IgD-negative memory B cell (primary cell): ENCODE measurements around the gene NHEJ1. TPM values are rescaled to one million over a fixed set of nuclear protein-coding genes. Genes with fewer than 3 reads are reported as not detected.

Experiments used
- H3K27ac Mint-ChIP-seq, 3 donors: one replicate each; pipeline ENCODE4 v1.8.0; 2020 to 2022; ENCODE audit warnings: mild to moderate bottlenecking in 3 of 3, mixed read lengths in 3 of 3, moderate library complexity in 1 of 3
- H3K27me3 Mint-ChIP-seq: one replicate; pipeline ENCODE4 v1.8.0; 2021; ENCODE audit warnings: mixed read lengths
- H3K36me3 Mint-ChIP-seq: one replicate; pipeline ENCODE4 v1.8.0; 2020; ENCODE audit warnings: mild to moderate bottlenecking, mixed read lengths
- H3K4me1 Mint-ChIP-seq, 3 donors: one replicate each; pipeline ENCODE4 v1.8.0; 2020 to 2022; ENCODE audit warnings: mixed read lengths in 3 of 3, mild to moderate bottlenecking in 1 of 3
- H3K4me3 Mint-ChIP-seq, 4 donors: one replicate each; pipeline ENCODE4 v1.8.0; 2020 to 2022; ENCODE audit warnings: mild to moderate bottlenecking in 4 of 4, mixed read lengths in 4 of 4, moderate library complexity in 3 of 4
- H3K9me3 Mint-ChIP-seq, 3 donors: one replicate each; pipeline ENCODE4 v1.8.0; 2020 to 2021; ENCODE audit warnings: mixed read lengths in 3 of 3, mild to moderate bottlenecking in 1 of 3
- polyA plus RNA-seq: library from polyadenylated mRNA; unstranded; fragments of 300-500 nt; fragmentation: Illumina TruSeq; gene quantifications from one replicate; pipeline ENCODE4 v1.2.3, GENCODE V29; 2021

Gene NHEJ1
- polyA plus RNA-seq, 1 donor from 2014 or later: 22.9 TPM

DNA sequence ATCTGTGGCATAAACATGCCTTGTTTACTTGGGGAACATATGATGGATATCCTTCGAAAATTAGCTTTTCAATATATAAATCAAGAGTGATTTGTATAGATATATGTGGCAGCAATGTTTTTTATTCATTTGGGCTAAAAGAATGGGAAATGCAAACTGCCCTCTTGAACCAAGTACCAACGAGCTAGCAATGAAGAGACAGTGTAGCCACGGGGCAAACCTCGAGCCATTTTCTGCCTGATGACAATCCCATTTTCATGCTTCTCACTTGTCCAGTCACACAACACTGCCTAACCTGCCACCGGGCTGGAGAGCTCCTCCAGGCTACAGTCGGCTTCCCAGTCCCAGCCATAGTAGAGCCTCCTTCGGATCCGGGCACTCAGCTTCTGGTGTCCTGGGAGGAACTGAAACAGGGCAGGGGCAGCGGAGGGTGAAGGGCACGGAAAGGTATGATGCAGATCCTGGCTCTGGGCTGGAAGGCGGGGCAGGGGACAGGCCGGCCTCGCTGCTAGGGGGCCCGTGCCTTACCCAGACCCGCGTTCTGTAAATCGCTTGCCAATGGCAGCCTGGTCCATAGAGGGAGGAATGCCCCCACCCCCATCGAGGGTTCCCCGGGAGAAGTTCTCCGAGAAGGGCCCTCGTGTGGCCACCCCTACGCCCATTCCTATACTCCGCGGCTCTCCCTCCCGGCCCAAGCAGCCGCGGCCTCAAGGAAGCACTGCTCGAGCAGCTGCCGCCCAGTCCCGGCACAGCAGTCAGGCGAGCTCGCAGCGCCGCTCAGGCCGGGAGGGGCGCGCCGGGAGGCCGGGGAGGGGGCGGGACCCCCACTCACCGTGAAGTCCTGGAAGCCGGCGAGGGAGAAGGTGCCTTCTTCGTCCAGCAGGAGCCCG lies 15.6 kb upstream of the NHEJ1 start:
- Mint-ChIP-seq H3K4me1 (peaks cover 15 to 36% (median 31%) of the 10 kb centered on the region in 3 donors), H3K4me3 (peak overlapping the region; percentile 95 to 98 (median 97)), H3K27me3 (no peaks in the 10 kb centered on the region), H3K36me3 (peaks cover 2% of the 10 kb centered on the region), H3K9me3 (no peaks in the 10 kb centered on the region), H3K27ac (peak overlapping the region; percentile 97 to 100 (median 100))

DNA sequence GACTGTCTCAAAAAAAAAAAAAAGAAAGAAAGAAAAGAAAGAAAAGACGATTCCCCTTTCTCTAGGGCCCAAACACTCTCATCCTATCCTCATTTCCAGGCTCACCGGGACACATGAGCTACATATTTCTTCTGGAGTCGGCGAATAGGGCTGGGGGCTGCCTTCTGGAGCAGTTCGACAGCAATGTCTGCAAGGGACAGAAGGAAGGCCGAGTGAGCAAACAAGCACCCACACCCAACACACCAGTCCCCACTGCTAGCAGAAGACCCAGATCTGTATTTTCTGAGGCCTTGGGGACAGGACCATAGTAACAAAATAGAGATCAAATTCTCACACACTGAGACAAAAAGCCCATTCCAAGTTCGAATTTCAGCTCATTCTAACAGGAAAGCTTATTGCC lies 14.9 kb upstream of the NHEJ1 start:
- H3K36me3 Mint-ChIP-seq: no peaks in the 10 kb centered on the region
- peaks cover 17 to 39% (median 33%) of the 10 kb centered on the region in 3 donors for H3K4me1 Mint-ChIP-seq
- H3K4me3 Mint-ChIP-seq: peak overlapping the region; percentile 81 to 97 (median 96)
- no peaks in the 10 kb centered on the region for H3K9me3 Mint-ChIP-seq
- no peaks in the 10 kb centered on the region for H3K27me3 Mint-ChIP-seq
- peak overlapping the region; percentile 76 to 97 (median 97) for H3K27ac Mint-ChIP-seq

DNA sequence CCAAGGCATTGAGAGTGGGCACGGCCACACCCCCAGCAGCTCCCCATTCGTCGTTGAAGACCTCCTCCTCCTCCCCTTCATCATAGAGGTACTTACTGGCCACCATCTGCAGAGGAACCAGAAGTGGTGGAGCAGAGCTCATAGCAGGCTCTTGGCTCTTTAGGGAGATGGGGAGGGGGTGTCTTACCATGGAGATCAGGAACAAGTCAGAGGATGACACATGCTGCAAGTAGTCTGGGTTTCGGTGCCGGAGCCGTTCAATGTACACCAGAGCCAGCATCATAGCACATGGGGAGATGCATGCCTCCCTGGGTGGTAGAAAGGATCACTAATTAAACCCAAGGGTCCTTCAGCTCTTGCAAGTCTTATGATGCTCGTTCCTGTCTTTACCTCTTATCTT lies 14.2 kb upstream of the NHEJ1 start:
- Mint-ChIP-seq H3K36me3 (no peaks in the 10 kb centered on the region), H3K4me1 (peaks cover 17 to 39% (median 31%) of the 10 kb centered on the region in 3 donors)

DNA sequence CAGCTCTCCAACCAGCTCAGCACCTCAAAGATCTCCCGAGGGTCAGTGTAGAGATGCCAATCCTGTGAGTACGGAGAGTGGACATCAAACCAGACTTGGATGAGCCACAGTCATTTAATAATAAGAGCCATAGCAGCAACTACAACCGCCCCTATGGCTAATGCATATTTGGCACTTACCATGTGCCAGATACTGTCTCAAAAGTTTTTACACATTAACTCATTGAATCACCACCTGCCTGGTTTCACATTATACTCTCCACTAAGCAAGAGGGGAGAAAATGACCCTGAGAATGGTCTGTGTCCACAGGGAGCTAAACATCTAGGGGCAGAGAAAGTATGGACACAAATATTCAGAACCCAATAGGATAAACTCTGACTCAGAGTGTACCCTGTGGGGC lies 13.5 kb upstream of the NHEJ1 start:
- Mint-ChIP-seq H3K27ac (peak overlapping the region; percentile 46 to 92 (median 69)), H3K9me3 (no peaks in the 10 kb centered on the region), H3K27me3 (no peaks in the 10 kb centered on the region), H3K36me3 (peaks cover 1% of the 10 kb centered on the region), H3K4me3 (peak overlapping the region in 2 of 4 donors; percentile 47 to 70), H3K4me1 (peaks cover 16 to 36% (median 26%) of the 10 kb centered on the region in 3 donors)

More for the DNA sequence above, 14.2 kb upstream of the NHEJ1 start:
- Mint-ChIP-seq H3K9me3 (no peaks in the 10 kb centered on the region), H3K27me3 (no peaks in the 10 kb centered on the region), H3K4me3 (peak overlapping the region in 1 of 4 donors; percentile 70), H3K27ac (peak overlapping the region; percentile 46 to 92 (median 69))

DNA sequence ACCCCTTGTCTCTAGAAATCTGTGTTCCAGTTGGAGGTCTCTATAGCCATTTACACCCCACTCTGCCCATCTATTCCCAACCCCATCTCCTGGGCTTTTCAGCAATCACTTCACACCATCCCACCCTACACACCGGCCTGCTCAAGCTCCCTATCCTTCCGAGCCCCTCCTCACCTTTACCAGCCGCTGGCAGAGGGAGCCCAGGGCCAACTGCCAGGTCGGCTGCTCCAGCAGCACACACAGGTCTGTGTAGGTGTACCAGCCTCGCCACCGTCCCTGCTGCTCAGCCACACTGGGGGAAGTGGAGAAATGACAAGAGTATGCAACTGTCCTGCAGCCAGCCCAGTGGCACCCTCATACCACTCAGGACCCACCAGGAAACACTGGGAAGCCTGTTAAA lies 12.6 kb upstream of the NHEJ1 start:
- H3K4me3 Mint-ChIP-seq: peak overlapping the region in 2 of 4 donors; percentile 45 to 76
- peak overlapping the region in 1 of 3 donors; percentile 46 for H3K27ac Mint-ChIP-seq
- H3K4me1 Mint-ChIP-seq: peaks cover 10 to 30% (median 21%) of the 10 kb centered on the region in 3 donors
- no peaks in the 10 kb centered on the region for H3K9me3 Mint-ChIP-seq
- no peaks in the 10 kb centered on the region for H3K27me3 Mint-ChIP-seq
- peaks cover 1% of the 10 kb centered on the region for H3K36me3 Mint-ChIP-seq

DNA sequence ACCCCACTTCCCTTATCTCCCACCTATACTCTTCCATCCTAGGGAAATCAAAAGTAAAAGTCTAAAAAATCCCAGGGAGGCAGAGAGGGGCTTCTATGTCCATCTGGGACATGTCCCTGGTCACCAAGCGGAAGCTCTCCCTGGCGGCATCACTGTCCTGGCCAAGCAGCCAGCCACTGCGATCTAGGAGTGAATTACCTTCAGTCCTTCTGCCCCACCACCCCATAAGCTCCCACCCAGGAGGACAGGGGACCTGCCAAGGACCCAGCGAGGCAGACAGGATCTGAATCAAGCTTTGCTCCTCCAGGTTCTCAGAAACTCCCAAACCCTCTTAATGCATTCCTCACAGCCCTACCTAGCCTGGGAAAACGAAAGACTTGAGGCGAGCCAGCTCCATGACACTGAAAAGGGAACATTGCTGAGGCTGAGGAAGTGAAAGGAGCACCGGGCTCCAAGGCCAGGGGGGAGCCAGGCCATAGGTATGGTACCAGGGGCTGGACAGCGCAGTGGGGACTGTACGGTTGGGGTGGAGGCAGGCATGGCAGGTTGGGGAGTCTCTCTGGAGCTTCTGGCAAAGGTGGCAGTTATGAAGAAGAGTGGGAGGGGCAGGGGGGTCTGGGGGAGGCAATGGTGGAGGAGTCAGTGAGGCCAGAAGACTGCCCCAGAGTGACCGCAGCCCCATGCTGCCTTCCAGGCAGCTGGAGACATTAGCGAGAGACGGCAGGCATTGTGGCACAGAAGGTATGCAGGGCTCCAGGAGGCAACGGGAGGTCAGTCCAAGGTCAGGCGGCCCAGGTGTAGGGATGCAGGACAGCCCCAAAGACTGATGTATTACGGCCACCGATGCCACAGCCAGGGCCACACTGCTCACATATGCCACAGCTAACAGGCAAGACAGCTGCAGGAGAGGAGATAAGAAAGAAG lies 11.9 kb upstream of the NHEJ1 start:
- no peaks in the 10 kb centered on the region for H3K9me3 Mint-ChIP-seq
- peak overlapping the region in 1 of 3 donors; percentile 46 for H3K27ac Mint-ChIP-seq
- H3K27me3 Mint-ChIP-seq: no peaks in the 10 kb centered on the region
- H3K4me3 Mint-ChIP-seq: peak overlapping the region in 2 of 4 donors; percentile 39 to 77
- peaks cover 1% of the 10 kb centered on the region for H3K36me3 Mint-ChIP-seq
- H3K4me1 Mint-ChIP-seq: peaks cover 10 to 30% (median 21%) of the 10 kb centered on the region in 3 donors

DNA sequence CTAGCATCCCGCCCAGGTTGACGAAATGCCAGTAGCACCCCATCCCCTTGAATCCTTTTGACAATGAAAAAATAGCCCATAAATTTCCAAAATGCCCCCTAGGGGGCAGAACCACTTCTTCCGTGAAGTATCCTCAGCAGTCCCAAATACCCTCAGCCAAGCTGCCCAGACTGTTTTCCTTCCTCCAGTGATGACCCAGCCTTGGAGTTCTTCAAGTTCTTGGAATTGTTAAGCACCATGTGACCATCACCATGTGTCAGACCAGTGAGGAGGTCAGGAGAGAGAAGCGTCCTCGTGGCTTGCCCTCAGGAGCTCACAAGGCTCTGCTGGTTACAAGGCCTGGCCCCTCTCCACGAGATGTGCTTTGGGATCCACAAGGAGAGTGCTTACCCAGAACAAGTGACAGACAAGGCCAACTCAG lies 10.6 kb upstream of the NHEJ1 start:
- H3K27me3 Mint-ChIP-seq: no peaks in the 10 kb centered on the region
- H3K4me3 Mint-ChIP-seq: peak overlapping the region in 1 of 4 donors; percentile 77
- peaks cover 4% of the 10 kb centered on the region for H3K36me3 Mint-ChIP-seq
- peak overlapping the region; percentile 41 to 85 (median 80) for H3K27ac Mint-ChIP-seq
- H3K4me1 Mint-ChIP-seq: peaks cover 10 to 30% (median 21%) of the 10 kb centered on the region in 3 donors
- H3K9me3 Mint-ChIP-seq: no peaks in the 10 kb centered on the region

DNA sequence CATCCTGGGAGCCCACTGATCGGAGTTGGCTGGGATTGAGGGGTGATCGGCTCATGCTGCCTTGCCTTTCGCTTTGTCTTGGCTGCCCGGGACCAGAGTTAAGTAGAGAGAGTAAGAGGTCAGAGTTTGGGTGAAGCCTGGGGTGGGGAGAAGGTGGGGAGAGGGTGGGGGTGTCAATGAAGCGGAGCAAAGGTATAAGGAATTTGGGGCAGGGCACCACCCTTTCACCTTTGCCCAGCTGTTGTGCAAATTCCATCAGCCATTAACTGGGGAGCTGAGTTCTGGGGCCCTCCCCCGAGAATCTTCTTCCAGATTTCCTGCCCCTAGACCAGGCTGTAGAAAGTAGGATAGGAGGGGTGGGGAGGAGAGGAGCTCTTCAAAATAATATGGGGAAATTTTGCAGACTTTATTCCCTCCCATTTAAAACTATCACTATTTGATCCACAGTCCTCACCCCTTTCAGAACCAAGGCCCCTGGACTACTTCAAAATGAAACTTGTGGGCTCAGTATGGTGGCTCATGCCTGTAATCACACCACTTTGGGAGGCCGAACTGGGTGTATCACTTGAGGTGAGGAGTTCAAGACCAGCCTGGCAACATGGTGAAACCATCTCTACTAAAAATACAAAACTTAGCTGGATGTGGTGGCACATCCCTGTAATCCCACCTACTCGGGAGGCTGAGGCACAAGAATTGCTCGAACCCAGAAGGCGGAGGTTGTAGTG lies 9.5 kb upstream of the NHEJ1 start, which contains the start of gene SLC23A3:
SLC23A3 (minus strand) TSS at position 100 of the 725 bp plus-strand sequence; CDS start at position 55, 45 bp downstream.
- Mint-ChIP-seq H3K4me3 (peak within 1 kb of the TSS in 1 of 4 donors; percentile 77), H3K4me1 (peaks cover 7 to 24% (median 14%) of the 10 kb centered on the region in 3 donors), H3K27me3 (no peaks in the 10 kb centered on the region), H3K27ac (peak within 1 kb of the TSS in 2 of 3 donors; percentile 46 to 85), H3K36me3 (peaks cover 4% of the 10 kb centered on the region), H3K9me3 (no peaks in the 10 kb centered on the region)

DNA sequence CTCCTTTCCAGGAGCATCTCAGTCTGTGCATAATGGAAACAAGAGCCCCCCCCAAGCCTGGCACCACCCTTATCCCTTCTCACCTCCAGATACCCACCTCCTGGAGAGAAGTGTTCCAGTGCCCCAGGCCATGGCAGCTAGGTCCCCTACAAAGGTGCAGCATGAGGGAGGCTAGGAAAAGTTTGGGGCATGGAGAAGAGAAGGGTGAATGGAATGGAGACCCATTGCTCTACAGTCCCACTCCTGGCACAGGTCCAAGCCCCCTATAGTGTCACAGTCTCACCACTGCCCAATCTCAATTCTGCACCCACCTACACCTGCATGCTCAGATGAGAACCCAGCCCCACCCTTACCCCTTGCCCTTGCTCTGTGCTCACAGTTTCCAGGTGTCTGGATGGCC lies 8.3 kb upstream of the NHEJ1 start:
- H3K4me3 Mint-ChIP-seq: no peak overlapping the region
- no peaks in the 10 kb centered on the region for H3K9me3 Mint-ChIP-seq
- H3K4me1 Mint-ChIP-seq: peaks cover 6 to 15% (median 6%) of the 10 kb centered on the region in 3 donors
- peaks cover 4% of the 10 kb centered on the region for H3K36me3 Mint-ChIP-seq
- no peak overlapping the region for H3K27ac Mint-ChIP-seq
- H3K27me3 Mint-ChIP-seq: no peaks in the 10 kb centered on the region

DNA sequence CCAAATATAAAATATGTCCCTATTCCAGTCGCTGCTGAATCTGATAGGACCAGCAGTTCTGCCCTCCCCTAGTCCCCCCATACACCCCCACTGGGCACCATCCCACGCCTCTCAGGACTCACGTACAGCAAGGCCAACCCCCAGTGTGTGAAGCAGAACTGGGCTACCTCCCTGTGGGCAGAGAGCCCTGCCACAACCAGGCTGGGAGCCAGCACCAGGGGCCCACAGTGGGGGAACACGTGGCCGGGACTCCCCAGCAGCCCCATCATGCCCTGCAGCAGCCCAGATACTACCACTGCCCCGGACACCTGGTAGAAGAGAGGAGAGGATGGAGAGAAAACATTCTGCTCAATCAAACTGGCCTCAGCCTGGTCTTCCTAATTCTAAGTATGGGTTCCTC lies 7.9 kb upstream of the NHEJ1 start:
- no peaks in the 10 kb centered on the region for H3K27me3 Mint-ChIP-seq
- peaks cover 4% of the 10 kb centered on the region for H3K36me3 Mint-ChIP-seq
- peaks cover 4 to 13% (median 5%) of the 10 kb centered on the region in 3 donors for H3K4me1 Mint-ChIP-seq
- no peak overlapping the region for H3K4me3 Mint-ChIP-seq
- H3K27ac Mint-ChIP-seq: no peak overlapping the region
- H3K9me3 Mint-ChIP-seq: no peaks in the 10 kb centered on the region

DNA sequence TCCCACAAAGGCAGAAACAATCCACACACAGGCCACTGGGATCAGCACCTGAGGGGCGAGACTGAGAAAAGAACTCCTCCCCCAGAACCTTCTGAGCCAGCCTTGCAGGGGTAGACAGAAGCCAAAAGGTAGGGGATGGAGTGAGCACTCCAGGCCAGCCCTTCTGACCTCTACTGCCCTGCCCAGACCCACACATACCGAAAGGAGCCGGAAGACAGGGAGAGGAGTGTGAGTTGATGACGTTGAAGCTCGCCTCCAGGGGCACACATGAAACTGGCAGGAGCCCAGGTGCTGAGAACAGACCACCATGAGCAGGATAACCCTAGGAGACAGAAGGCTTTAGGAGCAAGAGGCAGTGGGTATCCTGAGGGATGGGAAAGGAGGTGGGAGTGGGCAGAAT lies 7.4 kb upstream of the NHEJ1 start:
- no peaks in the 10 kb centered on the region for H3K9me3 Mint-ChIP-seq
- H3K36me3 Mint-ChIP-seq: peaks cover 4% of the 10 kb centered on the region
- H3K27me3 Mint-ChIP-seq: no peaks in the 10 kb centered on the region
- H3K27ac Mint-ChIP-seq: no peak overlapping the region
- H3K4me1 Mint-ChIP-seq: peaks cover 3 to 13% (median 6%) of the 10 kb centered on the region in 3 donors
- H3K4me3 Mint-ChIP-seq: peak overlapping the region in 1 of 4 donors; percentile 32

DNA sequence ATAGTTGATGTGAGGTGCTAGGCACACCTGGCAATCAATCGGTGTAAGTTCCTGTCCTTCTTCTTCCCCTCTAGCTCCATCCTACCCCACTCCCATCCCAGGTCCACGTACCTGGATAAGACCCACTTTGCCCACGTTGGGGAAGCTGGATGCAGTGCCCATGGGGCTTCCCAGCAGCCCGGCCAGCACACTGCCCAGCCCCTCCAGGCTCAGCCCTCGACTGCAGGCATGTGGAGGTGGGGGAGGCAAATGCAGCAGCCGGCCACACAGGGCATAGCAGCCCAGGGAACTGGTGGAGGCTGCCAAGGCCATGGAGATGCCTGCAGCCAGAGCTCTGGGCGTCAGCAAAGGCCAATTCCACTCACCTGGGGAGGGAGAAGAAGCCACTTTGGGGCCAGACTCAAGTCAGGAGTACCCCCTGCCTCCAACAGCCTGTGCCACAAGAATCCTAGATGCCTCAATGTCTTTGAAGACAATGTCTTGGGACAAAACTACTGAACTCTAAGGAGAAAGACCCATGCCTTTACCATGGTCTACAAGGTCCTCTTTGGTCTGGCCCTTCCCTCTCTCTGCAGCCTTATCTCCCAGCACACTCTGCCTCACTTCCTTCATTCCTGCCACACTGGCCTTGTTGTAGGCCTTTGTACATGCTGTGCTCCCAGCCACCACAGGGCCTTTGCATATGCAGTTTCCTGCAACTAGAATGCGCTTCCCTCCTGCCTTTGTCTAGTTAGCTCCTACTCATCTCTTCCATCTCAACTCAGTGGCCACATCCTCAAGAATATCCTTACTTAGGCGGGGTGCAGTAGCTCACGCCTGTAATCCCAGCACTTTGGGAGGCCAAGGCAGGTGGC lies 4.7 kb upstream of the NHEJ1 start:
- Mint-ChIP-seq H3K27me3 (no peaks in the 10 kb centered on the region), H3K4me3 (peak overlapping the region in 2 of 4 donors; percentile 39 to 48), H3K4me1 (peaks cover 6 to 11% (median 10%) of the 10 kb centered on the region in 3 donors), H3K36me3 (peaks cover 4% of the 10 kb centered on the region), H3K27ac (peak overlapping the region in 1 of 3 donors; percentile 14), H3K9me3 (no peaks in the 10 kb centered on the region)

DNA sequence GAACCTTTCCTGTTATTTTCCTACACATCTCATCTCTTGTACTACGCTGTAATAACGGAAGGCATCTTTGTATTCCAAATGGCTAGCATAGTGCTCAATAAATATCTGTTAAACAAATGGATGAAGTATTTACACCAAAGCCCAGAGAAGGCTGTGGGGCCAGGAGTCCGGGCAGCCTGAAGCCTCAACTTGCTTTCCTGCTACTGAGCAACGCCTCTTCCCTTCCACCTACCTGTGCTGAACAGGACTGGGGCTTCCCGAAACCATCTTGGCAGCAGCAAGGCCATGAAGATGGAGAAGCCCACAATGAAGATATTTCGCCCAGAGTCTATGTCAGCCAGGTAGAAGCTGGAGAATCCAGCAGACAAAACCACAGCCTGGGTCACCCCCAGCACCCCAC lies 2.5 kb upstream of the NHEJ1 start:
- H3K36me3 Mint-ChIP-seq: peaks cover 3% of the 10 kb centered on the region
- peak overlapping the region in 1 of 3 donors; percentile 33 for H3K27ac Mint-ChIP-seq
- no peaks in the 10 kb centered on the region for H3K27me3 Mint-ChIP-seq
- H3K4me1 Mint-ChIP-seq: peaks cover 11 to 18% (median 12%) of the 10 kb centered on the region in 3 donors
- no peaks in the 10 kb centered on the region for H3K9me3 Mint-ChIP-seq
- H3K4me3 Mint-ChIP-seq: peak overlapping the region in 1 of 4 donors; percentile 97
